Activated CD4-positive, alpha-beta memory T cell treated with anti-CD3 and anti-CD28 coated beads for 36 hours (primary cell): ENCODE results near the gene RASA4. TPM values are rescaled to one million over a fixed set of nuclear protein-coding genes. Genes with fewer than 3 reads are reported as not detected.
"Not testable (repeated sequence)": the region's sequence is repeated elsewhere in the genome, so short reads cannot be mapped to it uniquely, and the experiment has no call there.

Experiments used
- CTCF ChIA-PET: fragments of 350-600 bp; sonication (Branson Sonifier 250); formaldehyde crosslinking; loops from one replicate; lab custom pipeline; 2021; ENCODE audit warnings: antibody characterized with exemption, inconsistent platforms; lab: Charles Lee
- POLR2A ChIA-PET: fragments of 350-600 bp; sonication (Branson Sonifier 250); formaldehyde crosslinking; loops from one replicate; lab custom pipeline; 2021; ENCODE audit warnings: antibody characterized with exemption; lab: Charles Lee
- DNase-seq: peaks from one replicate; pipeline ENCODE4 v3.0.0-alpha.2; 2020
- H3K27ac Mint-ChIP-seq: one replicate; pipeline ENCODE4 v1.8.0; 2021; ENCODE audit warnings: mixed read lengths
- H3K27me3 Mint-ChIP-seq: one replicate; pipeline ENCODE4 v1.8.0; 2021; ENCODE audit warnings: mixed read lengths
- H3K36me3 Mint-ChIP-seq: one replicate; pipeline ENCODE4 v1.8.0; 2021; ENCODE audit warnings: mixed read lengths
- H3K4me1 Mint-ChIP-seq: one replicate; pipeline ENCODE4 v1.8.0; 2021; ENCODE audit warnings: low read depth, mixed read lengths
- H3K4me3 Mint-ChIP-seq: one replicate; pipeline ENCODE4 v1.8.0; 2021; ENCODE audit warnings: mild to moderate bottlenecking, mixed read lengths
- H3K9me3 Mint-ChIP-seq: one replicate; pipeline ENCODE4 v1.8.0; 2021; ENCODE audit warnings: mixed read lengths
- intact Hi-C: fragments of 100-400 bp; cut with micrococcal nuclease; formaldehyde crosslinking; loops from one replicate; pipeline ENCODE4 v1.15.1; 2023
- total RNA-seq, 2 experiments: library from RNA; stranded (reverse); gene quantifications; one replicate each; pipeline ENCODE4 v1.2.3, GENCODE V29; 2021

The RASA4 gene
- total RNA-seq, 2 experiments from 2014 or later, result 25.2 to 26.8 TPM

DNA sequence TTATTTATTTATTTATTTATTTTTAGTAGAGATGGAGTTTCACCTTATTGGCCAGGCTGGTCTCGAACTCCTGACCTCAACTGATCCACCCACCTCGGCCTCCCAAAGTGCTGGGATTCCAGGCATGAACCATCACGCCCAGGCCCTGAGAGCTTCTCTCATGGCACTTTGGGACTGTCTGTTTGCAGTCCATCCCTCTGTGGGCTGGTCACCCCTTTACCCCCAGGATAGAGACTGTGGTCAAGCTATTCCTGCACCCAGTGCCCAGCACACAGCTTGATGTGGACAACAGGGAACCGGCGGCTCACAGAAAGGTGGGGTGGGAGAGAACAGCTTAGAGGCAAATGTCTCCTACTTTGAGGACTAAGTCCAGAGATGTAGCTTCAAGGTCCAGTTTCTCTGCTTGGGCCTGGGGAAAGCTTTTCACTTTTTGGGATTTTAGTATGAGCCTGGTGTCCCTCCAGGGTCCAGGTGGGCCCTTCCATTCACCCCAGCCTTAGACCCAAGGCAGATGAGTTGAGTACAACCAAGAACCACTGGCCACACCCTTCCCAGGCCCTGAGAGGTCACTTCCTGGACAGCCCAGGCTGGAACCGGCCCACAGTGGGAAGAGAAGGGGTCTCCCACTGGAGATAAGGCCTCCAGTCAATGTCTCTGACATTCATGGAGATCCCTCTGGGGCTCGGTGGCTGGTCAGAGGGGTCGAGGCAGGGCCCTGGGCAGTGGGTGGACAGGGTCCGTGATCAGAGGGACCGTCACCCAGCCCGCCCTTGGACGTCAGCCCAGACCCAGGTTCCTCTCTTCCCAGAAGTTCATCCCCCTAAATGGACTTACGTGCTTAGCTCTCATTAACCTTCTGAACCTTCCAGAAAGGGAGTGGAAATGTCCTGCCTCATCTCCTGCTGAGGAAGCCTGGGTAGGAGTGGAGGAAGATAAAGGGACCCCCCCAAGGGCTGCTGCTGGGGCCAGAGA is 88.4 kb downstream of the RASA4 start:
- DNase-seq, H3K4me3 Mint-ChIP-seq, CTCF ChIA-PET, H3K4me1 Mint-ChIP-seq, H3K27ac Mint-ChIP-seq, H3K9me3 Mint-ChIP-seq, H3K27me3 Mint-ChIP-seq, H3K36me3 Mint-ChIP-seq, intact Hi-C loops, POLR2A ChIA-PET: not testable (repeated sequence)

DNA sequence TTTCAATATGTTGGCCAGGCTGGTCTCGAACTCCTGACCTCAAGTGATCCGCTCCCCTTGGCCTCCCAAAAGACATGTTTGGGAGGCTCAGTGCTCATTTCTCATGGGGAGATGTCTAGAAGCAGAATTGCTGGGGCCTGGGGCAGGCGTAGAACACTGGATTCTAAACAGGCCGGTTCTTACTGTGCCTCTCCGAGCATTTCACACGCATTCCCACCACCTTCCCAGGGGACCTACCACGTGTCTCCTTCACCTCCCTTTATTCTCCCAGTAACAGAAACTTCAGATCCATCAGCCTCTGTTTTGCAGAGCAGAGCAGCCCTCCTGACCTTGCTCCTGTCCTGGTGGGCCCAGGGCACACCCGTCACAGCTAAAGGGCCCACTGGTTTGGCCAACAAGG is 89.4 kb downstream of the RASA4 start:
- H3K27ac Mint-ChIP-seq, DNase-seq, H3K4me1 Mint-ChIP-seq, POLR2A ChIA-PET, H3K9me3 Mint-ChIP-seq, H3K36me3 Mint-ChIP-seq, intact Hi-C loops, CTCF ChIA-PET, H3K27me3 Mint-ChIP-seq, H3K4me3 Mint-ChIP-seq: not testable (repeated sequence)

DNA sequence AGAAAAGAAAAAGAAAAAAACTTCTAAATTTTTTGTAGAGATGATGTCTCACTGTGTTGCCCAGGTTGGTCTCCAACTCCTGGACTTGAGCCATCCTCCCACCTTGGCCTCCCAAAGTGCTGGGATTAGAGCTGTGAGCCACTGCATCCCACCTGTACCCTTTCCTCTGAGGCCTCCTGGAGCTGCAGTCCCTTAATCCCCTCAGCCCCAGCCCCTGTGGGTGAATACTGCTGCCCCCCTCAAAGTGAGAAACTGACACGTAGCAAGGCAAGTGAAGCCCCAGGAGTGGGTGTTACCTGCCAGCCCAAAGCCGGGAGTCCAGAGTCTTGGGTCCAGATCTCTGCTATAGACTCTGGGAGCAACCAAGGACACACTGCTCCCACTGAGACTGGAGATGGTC is 91.8 kb downstream of the RASA4 start:
- intact Hi-C loops, CTCF ChIA-PET, DNase-seq: not testable (repeated sequence)

More for the DNA sequence above, 91.8 kb downstream of the RASA4 start:
- H3K9me3 Mint-ChIP-seq, H3K27me3 Mint-ChIP-seq, POLR2A ChIA-PET, H3K4me3 Mint-ChIP-seq, H3K27ac Mint-ChIP-seq, H3K4me1 Mint-ChIP-seq, H3K36me3 Mint-ChIP-seq: not testable (repeated sequence)

Other genes starting within 250 kb of the RASA4 start
- gene PRKRIP1, start 220.4 kb downstream of the RASA4 start, total RNA-seq, result 10 to 100 TPM; 20.8 to 22.6 TPM
- gene ORAI2, start 183.2 kb downstream of the RASA4 start, total RNA-seq, result 10 to 100 TPM; 28.7 to 31.5 TPM
- gene ALKBH4, start 151.9 kb downstream of the RASA4 start, total RNA-seq, result 1 to 10 TPM; 7.7 to 7.8 TPM
- gene LRWD1, start 151.8 kb downstream of the RASA4 start, total RNA-seq, result 10 to 100 TPM; 16.4 to 20.0 TPM
- 10 to 100 TPM; 44.4 to 44.7 TPM for gene POLR2J, start 137.8 kb downstream of the RASA4 start, total RNA-seq
- gene RASA4B, start 99.0 kb downstream of the RASA4 start, total RNA-seq, result 10 to 100 TPM; 10.2 to 10.4 TPM
- gene UPK3BL2, start 73.1 kb downstream of the RASA4 start, total RNA-seq, result 1 to 10 TPM; 5.8 to 8.2 TPM
- not detected for gene SPDYE2, start 65.5 kb downstream of the RASA4 start, total RNA-seq
- 10 to 100 TPM; 16.6 to 19.2 TPM for gene POLR2J3, start 44.2 kb downstream of the RASA4 start, total RNA-seq
- 1 to 10 TPM; 9.0 to 9.6 TPM for gene UPK3BL1, start 26.0 kb upstream of the RASA4 start, total RNA-seq
- not detected for gene SPDYE2B, start 33.6 kb upstream of the RASA4 start, total RNA-seq
- gene POLR2J2, start 54.9 kb upstream of the RASA4 start, total RNA-seq, result 1 to 10 TPM; 4.5 to 5.0 TPM
- gene FAM185A, start 132.2 kb upstream of the RASA4 start, total RNA-seq, result 1 to 10 TPM; 4.6 to 7.6 TPM